Gastroesophageal sphincter (tissue), 3 donors: Measurements from ENCODE around the gene ZNF804A.

Source experiments
- POLR2AphosphoS5 ChIP-seq: sonication (generic); formaldehyde crosslinking; IDR thresholded peaks from one replicate; pipeline ENCODE4 v1.6.1; 2017; ENCODE audit warnings: antibody characterized with exemption
- TF ChIP-seq, protein P1 (sequence below), 4 experiments: fragments of 200-600 bp in 2 of 4; fragments of 450-650 bp in 2 of 4; sonication (generic) in 1 of 4; IDR thresholded peaks; one replicate each; pipeline ENCODE4 v1.5.1; 2017 to 2019; ENCODE audit warnings: antibody characterized with exemption in 4 of 4, mild to moderate bottlenecking in 2 of 4, moderate library complexity in 2 of 4

- TF ChIP-seq, protein P1, sequence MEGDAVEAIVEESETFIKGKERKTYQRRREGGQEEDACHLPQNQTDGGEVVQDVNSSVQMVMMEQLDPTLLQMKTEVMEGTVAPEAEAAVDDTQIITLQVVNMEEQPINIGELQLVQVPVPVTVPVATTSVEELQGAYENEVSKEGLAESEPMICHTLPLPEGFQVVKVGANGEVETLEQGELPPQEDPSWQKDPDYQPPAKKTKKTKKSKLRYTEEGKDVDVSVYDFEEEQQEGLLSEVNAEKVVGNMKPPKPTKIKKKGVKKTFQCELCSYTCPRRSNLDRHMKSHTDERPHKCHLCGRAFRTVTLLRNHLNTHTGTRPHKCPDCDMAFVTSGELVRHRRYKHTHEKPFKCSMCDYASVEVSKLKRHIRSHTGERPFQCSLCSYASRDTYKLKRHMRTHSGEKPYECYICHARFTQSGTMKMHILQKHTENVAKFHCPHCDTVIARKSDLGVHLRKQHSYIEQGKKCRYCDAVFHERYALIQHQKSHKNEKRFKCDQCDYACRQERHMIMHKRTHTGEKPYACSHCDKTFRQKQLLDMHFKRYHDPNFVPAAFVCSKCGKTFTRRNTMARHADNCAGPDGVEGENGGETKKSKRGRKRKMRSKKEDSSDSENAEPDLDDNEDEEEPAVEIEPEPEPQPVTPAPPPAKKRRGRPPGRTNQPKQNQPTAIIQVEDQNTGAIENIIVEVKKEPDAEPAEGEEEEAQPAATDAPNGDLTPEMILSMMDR (IDR thresholded peaks at IDR 0.05), result no peak
- no peak for TF ChIP-seq POLR2AphosphoS5
Observed at GRCh38 chr2:184646593-184646992, 48.3 kb downstream of the ZNF804A start.
